ES-I3 (cell line): ENCODE results near the gene APBB2.

ENCODE experiments used
- H3K36me3 ChIP-seq: 2 replicates; pipeline ENCODE4 v1.6.1; 2013; ENCODE audit warnings: mild to moderate bottlenecking, low read length, control low read depth, moderate library complexity; ENCODE audit not compliant: insufficient read depth
- H3K4me1 ChIP-seq: 2 replicates; pipeline ENCODE4 v1.6.1; 2013; ENCODE audit warnings: mild to moderate bottlenecking, control low read depth, low read length; ENCODE audit not compliant: insufficient read depth
- H3K9ac ChIP-seq: 2 replicates; pipeline ENCODE4 v1.6.1; 2013; ENCODE audit warnings: low read depth, mild to moderate bottlenecking, low read length, moderate library complexity
- H3K9me3 ChIP-seq: 2 replicates; pipeline ENCODE4 v1.6.1; 2013; ENCODE audit warnings: mild to moderate bottlenecking, low read length, moderate library complexity; ENCODE audit not compliant: control insufficient read depth, insufficient read depth

Gene APBB2

GRCh38 chr4:41080976-41081375 is 133.4 kb downstream of the APBB2 start:
- no peaks in the 10 kb centered on the region; the same call in 1 of the 2 replicates for H3K9me3 ChIP-seq
- H3K36me3 ChIP-seq: no peaks in the 10 kb centered on the region
- no peak overlapping the region for H3K9ac ChIP-seq
- peaks cover 4% of the 10 kb centered on the region for H3K4me1 ChIP-seq

GRCh38 chr4:41079881-41080560 is 134.3 kb downstream of the APBB2 start:
- H3K36me3 ChIP-seq: no peaks in the 10 kb centered on the region
- peaks cover 7% of the 10 kb centered on the region for H3K4me1 ChIP-seq
- no peaks in the 10 kb centered on the region for H3K9me3 ChIP-seq
- H3K9ac ChIP-seq: no peak overlapping the region

GRCh38 chr4:41077628-41078027 is 136.7 kb downstream of the APBB2 start:
- Histone ChIP-seq H3K9ac (no peak overlapping the region), H3K9me3 (no peaks in the 10 kb centered on the region), H3K4me1 (peaks cover 9% of the 10 kb centered on the region), H3K36me3 (no peaks in the 10 kb centered on the region)

GRCh38 chr4:41076481-41076880 is 137.9 kb downstream of the APBB2 start:
- Histone ChIP-seq H3K4me1 (peaks cover 15% of the 10 kb centered on the region), H3K36me3 (no peaks in the 10 kb centered on the region), H3K9me3 (no peaks in the 10 kb centered on the region), H3K9ac (no peak overlapping the region)

- Histone ChIP-seq H3K4me1 (peaks cover 26% of the 10 kb centered on the region; the same call in 1 of the 2 replicates), H3K36me3 (no peaks in the 10 kb centered on the region), H3K9ac (no peak overlapping the region), H3K9me3 (no peaks in the 10 kb centered on the region)
Observed at GRCh38 chr4:41074215-41074614, 140.1 kb downstream of the APBB2 start.

GRCh38 chr4:41072021-41072777 is 142.1 kb downstream of the APBB2 start:
- Histone ChIP-seq H3K4me1 (peaks cover 27% of the 10 kb centered on the region; the same call in 1 of the 2 replicates), H3K36me3 (no peaks in the 10 kb centered on the region), H3K9me3 (no peaks in the 10 kb centered on the region), H3K9ac (no peak overlapping the region)

GRCh38 chr4:41070516-41071281 is 143.6 kb downstream of the APBB2 start:
- Histone ChIP-seq H3K4me1 (peaks cover 27% of the 10 kb centered on the region; the same call in 1 of the 2 replicates), H3K36me3 (no peaks in the 10 kb centered on the region), H3K9ac (no peak overlapping the region), H3K9me3 (no peaks in the 10 kb centered on the region)

GRCh38 chr4:41069838-41070237 is 144.5 kb downstream of the APBB2 start:
- Histone ChIP-seq H3K9ac (no peak overlapping the region), H3K4me1 (peaks cover 23% of the 10 kb centered on the region; the same call in 1 of the 2 replicates), H3K36me3 (no peaks in the 10 kb centered on the region), H3K9me3 (no peaks in the 10 kb centered on the region)

- Histone ChIP-seq H3K9me3 (no peaks in the 10 kb centered on the region), H3K36me3 (no peaks in the 10 kb centered on the region), H3K9ac (no peak overlapping the region), H3K4me1 (peaks cover 23% of the 10 kb centered on the region; the same call in 1 of the 2 replicates)
Observed at GRCh38 chr4:41069257-41069656, 145.1 kb downstream of the APBB2 start.

- no peak overlapping the region for H3K9ac ChIP-seq
- no peaks in the 10 kb centered on the region for H3K36me3 ChIP-seq
- H3K4me1 ChIP-seq: peaks cover 19% of the 10 kb centered on the region; the same call in 1 of the 2 replicates
- no peaks in the 10 kb centered on the region for H3K9me3 ChIP-seq
Observed at GRCh38 chr4:41067369-41067768, 147.0 kb downstream of the APBB2 start.

GRCh38 chr4:41066049-41066448 is 148.3 kb downstream of the APBB2 start:
- Histone ChIP-seq H3K9me3 (no peaks in the 10 kb centered on the region), H3K36me3 (no peaks in the 10 kb centered on the region), H3K4me1 (peaks cover 15% of the 10 kb centered on the region), H3K9ac (no peak overlapping the region)

- Histone ChIP-seq H3K9me3 (no peaks in the 10 kb centered on the region), H3K4me1 (peaks cover 11% of the 10 kb centered on the region), H3K9ac (no peak overlapping the region), H3K36me3 (no peaks in the 10 kb centered on the region)
Observed at GRCh38 chr4:41065434-41066006, 148.8 kb downstream of the APBB2 start.

- peaks cover 8% of the 10 kb centered on the region; the same call in 1 of the 2 replicates for H3K4me1 ChIP-seq
- H3K36me3 ChIP-seq: no peaks in the 10 kb centered on the region
- H3K9ac ChIP-seq: no peak overlapping the region
- H3K9me3 ChIP-seq: no peaks in the 10 kb centered on the region
Observed at GRCh38 chr4:41064953-41065352, 149.4 kb downstream of the APBB2 start.

- no peak overlapping the region for H3K9ac ChIP-seq
- no peaks in the 10 kb centered on the region for H3K9me3 ChIP-seq
- no peaks in the 10 kb centered on the region; the same call in 1 of the 2 replicates for H3K4me1 ChIP-seq
- no peaks in the 10 kb centered on the region for H3K36me3 ChIP-seq
Observed at GRCh38 chr4:41061482-41062185, 152.7 kb downstream of the APBB2 start.
